ENCODE results near the gene PARN. TPM values are rescaled to one million over a fixed set of nuclear protein-coding genes. Genes with fewer than 3 reads are reported as not detected.

Gene PARN
- total RNA-seq, 1 experiment from 2014 or later: 37.7 TPM

- H3K27me3 Mint-ChIP-seq (ENCODE audit: low read depth): no peaks in the 10 kb centered on the region
- H3K4me1 Mint-ChIP-seq: peaks cover 5% of the 10 kb centered on the region
- no peak overlapping the region for H3K27ac Mint-ChIP-seq
- ChIA-PET CTCF (interaction anchor here (0.6 kb wide), 1 partner anchor 1383 kb away, joined by 3 read pairs; no protein-coding TSS in a partner anchor), POLR2A (no interaction called here)
- no peaks in the 10 kb centered on the region for H3K36me3 Mint-ChIP-seq
- no peak for TF ChIP-seq NFE2L1 (CRISPR knock-in tag; IDR thresholded peaks at IDR 0.05)
- no peak for TF ChIP-seq CTCF (IDR thresholded peaks at IDR 0.05)
- no peak for TF ChIP-seq NFYB (CRISPR knock-in tag; conservative IDR thresholded peaks at IDR 0.05; ENCODE audit: low read depth)
- no peak for TF ChIP-seq RELA (CRISPR knock-in tag; IDR thresholded peaks at IDR 0.05; ENCODE audit: borderline replicate concordance)
- TF ChIP-seq MYBL2 (CRISPR knock-in tag; IDR thresholded peaks at IDR 0.05): no peak
- no peak for TF ChIP-seq ZBTB43 (CRISPR knock-in tag; IDR thresholded peaks at IDR 0.05)
- no peak for TF ChIP-seq ZNF671 (CRISPR knock-in tag; IDR thresholded peaks at IDR 0.05)
- no peak for TF ChIP-seq CBFB (CRISPR knock-in tag; IDR thresholded peaks at IDR 0.05; ENCODE audit: low read depth)
- no peak for TF ChIP-seq NR2C2 (CRISPR knock-in tag; IDR thresholded peaks at IDR 0.05)
- no peak for TF ChIP-seq ZNF138 (CRISPR knock-in tag; conservative IDR thresholded peaks at IDR 0.05)
- TF ChIP-seq NFATC4 (CRISPR knock-in tag; IDR thresholded peaks at IDR 0.05): no peak
- H3K9me3 Mint-ChIP-seq: no peaks in the 10 kb centered on the region
- H3K4me3 Mint-ChIP-seq: no peak overlapping the region
- DNase-seq (ENCODE audit: low spot score) (no peak), ATAC-seq (no peak)
Observed at GRCh38 chr16:14394834-14395233, 235.2 kb downstream of the PARN start.

GRCh38 chr16:14392960-14393359, 237.1 kb downstream of the PARN start:
- no peaks in the 10 kb centered on the region for H3K4me1 Mint-ChIP-seq
- no peaks in the 10 kb centered on the region for H3K27me3 Mint-ChIP-seq (ENCODE audit: low read depth)
- no peak for ATAC-seq
- H3K27ac Mint-ChIP-seq: no peak overlapping the region
- ChIA-PET CTCF (interaction anchor here (0.7 kb wide), 1 partner anchor 239 kb away, joined by 5 read pairs; no protein-coding TSS in a partner anchor), POLR2A (interaction anchor here (0.7 kb wide), 1 partner anchor 84 kb away, joined by 3 read pairs; no protein-coding TSS in a partner anchor)
- no peaks in the 10 kb centered on the region for H3K36me3 Mint-ChIP-seq
- no peak for DNase-seq (ENCODE audit: low spot score)
- no peaks in the 10 kb centered on the region for H3K9me3 Mint-ChIP-seq
- no peak overlapping the region for H3K4me3 Mint-ChIP-seq
- TF ChIP-seq NR1H2 (CRISPR knock-in tag; IDR thresholded peaks at IDR 0.05) (no peak), ERG (CRISPR knock-in tag; IDR thresholded peaks at IDR 0.05) (no peak), NR2C2 (CRISPR knock-in tag; IDR thresholded peaks at IDR 0.05) (no peak), NFYB (CRISPR knock-in tag; conservative IDR thresholded peaks at IDR 0.05; ENCODE audit: low read depth) (no peak), FOXP1 (CRISPR knock-in tag; IDR thresholded peaks at IDR 0.05; ENCODE audit: borderline replicate concordance) (no peak), ATF3 (CRISPR knock-in tag; conservative IDR thresholded peaks at IDR 0.05) (no peak), SMAD3 (CRISPR knock-in tag; IDR thresholded peaks at IDR 0.05; ENCODE audit: borderline replicate concordance) (no peak), ZNF121 (CRISPR knock-in tag; IDR thresholded peaks at IDR 0.05) (no peak), SP1 (CRISPR knock-in tag; conservative IDR thresholded peaks at IDR 0.05) (no peak), TP53 (CRISPR knock-in tag; IDR thresholded peaks at IDR 0.05) (no peak), AFF4 (CRISPR knock-in tag; IDR thresholded peaks at IDR 0.05; ENCODE audit: borderline replicate concordance) (no peak), RELA (CRISPR knock-in tag; IDR thresholded peaks at IDR 0.05; ENCODE audit: borderline replicate concordance) (no peak), FOXK1 (CRISPR knock-in tag; IDR thresholded peaks at IDR 0.05) (no peak), ATF2 (CRISPR knock-in tag; IDR thresholded peaks at IDR 0.05; ENCODE audit: borderline replicate concordance, low read depth) (no peak), ETV6 (CRISPR knock-in tag; IDR thresholded peaks at IDR 0.05) (no peak), ZBTB21 (CRISPR knock-in tag; IDR thresholded peaks at IDR 0.05; ENCODE audit: borderline replicate concordance) (no peak), ZNF396 (CRISPR knock-in tag; IDR thresholded peaks at IDR 0.05; ENCODE audit: borderline replicate concordance) (no peak), ZNF219 (CRISPR knock-in tag; IDR thresholded peaks at IDR 0.05; ENCODE audit: borderline replicate concordance) (no peak)

All from WTC11 (cell line).